ENCODE measurements around the gene EHMT1. TPM values are rescaled to one million over a fixed set of nuclear protein-coding genes. Genes with fewer than 3 reads are reported as not detected.

Gene EHMT1
- total RNA-seq, 1 donor from 2014 or later = 159 TPM

- Mint-ChIP-seq H3K27ac (no peak overlapping the region), H3K9me3 (ENCODE audit: low read depth) (no peaks in the 10 kb centered on the region), H3K27me3 (peaks cover 54% of the 10 kb centered on the region), H3K36me3 (ENCODE audit: insufficient read depth) (no peaks in the 10 kb centered on the region), H3K4me1 (ENCODE audit: low read depth) (no peaks in the 10 kb centered on the region), H3K4me3 (ENCODE audit: low read depth) (no peak overlapping the region)
- TF ChIP-seq CTCF (IDR thresholded peaks at IDR 0.05; ENCODE audit: unreplicated experiment) = no peak
- no peak for DNase-seq (ENCODE audit: low spot score, unreplicated experiment)
Measured at GRCh38 chr9:137873408-137873807, 254.6 kb downstream of the EHMT1 start.

GRCh38 chr9:137873858-137874362 lies 255.1 kb downstream of the EHMT1 start:
- no peak for DNase-seq (ENCODE audit: low spot score, unreplicated experiment)
- Mint-ChIP-seq H3K4me1 (ENCODE audit: low read depth) (no peaks in the 10 kb centered on the region), H3K36me3 (ENCODE audit: insufficient read depth) (no peaks in the 10 kb centered on the region), H3K9me3 (ENCODE audit: low read depth) (no peaks in the 10 kb centered on the region), H3K27me3 (peaks cover 51% of the 10 kb centered on the region), H3K27ac (no peak overlapping the region), H3K4me3 (ENCODE audit: low read depth) (no peak overlapping the region)
- no peak for TF ChIP-seq CTCF (IDR thresholded peaks at IDR 0.05; ENCODE audit: unreplicated experiment)

GRCh38 chr9:137875354-137875753 lies 256.5 kb downstream of the EHMT1 start:
- Mint-ChIP-seq H3K36me3 (ENCODE audit: insufficient read depth) (no peaks in the 10 kb centered on the region), H3K4me1 (ENCODE audit: low read depth) (no peaks in the 10 kb centered on the region), H3K4me3 (ENCODE audit: low read depth) (no peak overlapping the region), H3K27me3 (peaks cover 51% of the 10 kb centered on the region), H3K9me3 (ENCODE audit: low read depth) (no peaks in the 10 kb centered on the region), H3K27ac (no peak overlapping the region)
- no peak for DNase-seq (ENCODE audit: low spot score, unreplicated experiment)
- TF ChIP-seq CTCF (IDR thresholded peaks at IDR 0.05; ENCODE audit: unreplicated experiment) = no peak

GRCh38 chr9:137875846-137876245 lies 257.0 kb downstream of the EHMT1 start:
- no peak for DNase-seq (ENCODE audit: low spot score, unreplicated experiment)
- Mint-ChIP-seq H3K27ac (no peak overlapping the region), H3K9me3 (ENCODE audit: low read depth) (no peaks in the 10 kb centered on the region), H3K27me3 (peaks cover 51% of the 10 kb centered on the region), H3K4me3 (ENCODE audit: low read depth) (no peak overlapping the region), H3K36me3 (ENCODE audit: insufficient read depth) (no peaks in the 10 kb centered on the region), H3K4me1 (ENCODE audit: low read depth) (no peaks in the 10 kb centered on the region)
- TF ChIP-seq CTCF (IDR thresholded peaks at IDR 0.05; ENCODE audit: unreplicated experiment) = no peak

GRCh38 chr9:137876269-137876668 lies 257.5 kb downstream of the EHMT1 start:
- H3K36me3 Mint-ChIP-seq (ENCODE audit: insufficient read depth) = no peaks in the 10 kb centered on the region
- no peak overlapping the region for H3K27ac Mint-ChIP-seq
- DNase-seq (ENCODE audit: low spot score, unreplicated experiment) = no peak

More at GRCh38 chr9:137876269-137876668, 257.5 kb downstream of the EHMT1 start:
- Mint-ChIP-seq H3K4me3 (ENCODE audit: low read depth) (peak overlapping the region; percentile 39), H3K4me1 (ENCODE audit: low read depth) (no peaks in the 10 kb centered on the region), H3K9me3 (ENCODE audit: low read depth) (no peaks in the 10 kb centered on the region), H3K27me3 (peaks cover 49% of the 10 kb centered on the region)
- no peak for TF ChIP-seq CTCF (IDR thresholded peaks at IDR 0.05; ENCODE audit: unreplicated experiment)
